Activated naive CD4-positive, alpha-beta T cell treated with anti-CD3 and anti-CD28 coated beads for 36 hours (primary cell): Measurements from ENCODE around the gene UGT2A3. TPM values are rescaled to one million over a fixed set of nuclear protein-coding genes. Genes with fewer than 3 reads are reported as not detected.

Experiments used
- total RNA-seq, 2 experiments: library from RNA; stranded (reverse); gene quantifications; one replicate each; pipeline ENCODE4 v1.2.3, GENCODE V29; 2021

Gene UGT2A3
- total RNA-seq, 2 experiments from 2014 or later = not detected

Other genes starting within 250 kb of the UGT2A3 start
- gene UGT2B10, start 135.8 kb downstream of the UGT2A3 start, total RNA-seq = not detected
- not detected for gene UGT2B7, start 144.7 kb upstream of the UGT2A3 start, total RNA-seq